ENCODE measurements around the gene STK39.

The STK39 gene

DNA sequence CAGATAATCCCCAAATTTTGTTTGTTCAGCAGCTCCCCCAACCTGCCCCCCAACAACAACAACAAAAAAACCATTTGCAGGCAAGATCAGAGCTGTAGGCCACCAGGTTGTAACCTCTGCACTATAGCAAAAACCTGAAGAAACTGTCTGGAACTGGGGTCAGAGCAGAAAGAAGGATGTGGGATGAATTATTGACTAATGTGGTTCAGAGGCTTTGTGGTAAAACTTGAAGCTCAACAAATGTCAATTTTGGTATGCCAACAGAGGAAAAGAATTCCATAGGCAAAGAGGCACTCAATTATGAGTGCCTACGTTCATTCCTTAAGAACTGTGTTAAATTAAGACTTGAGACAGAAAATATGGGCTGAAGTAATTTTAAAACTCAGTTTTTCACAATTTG, 255.1 kb downstream of the STK39 start:
- H2AFZ ChIP-seq, result no peak overlapping the region
- no peaks in the 10 kb centered on the region for H3K9me3 ChIP-seq (ENCODE audit: control insufficient read depth, low read length)
- no peaks in the 10 kb centered on the region for H3K27me3 ChIP-seq (ENCODE audit: control insufficient read depth, insufficient read depth, low read length)
- no peak overlapping the region for H3K27ac ChIP-seq
- no peak overlapping the region for H3K4me2 ChIP-seq (ENCODE audit: low read length)
- H3K4me1 ChIP-seq, result no peaks in the 10 kb centered on the region
- no peaks in the 10 kb centered on the region for H3K79me2 ChIP-seq
- no peaks in the 10 kb centered on the region for H3K36me3 ChIP-seq (ENCODE audit: control insufficient read depth, insufficient read depth, low read length)
- no peak overlapping the region for H3K4me3 ChIP-seq (ENCODE audit: low read depth, low read length)
- TF ChIP-seq, protein P1, sequence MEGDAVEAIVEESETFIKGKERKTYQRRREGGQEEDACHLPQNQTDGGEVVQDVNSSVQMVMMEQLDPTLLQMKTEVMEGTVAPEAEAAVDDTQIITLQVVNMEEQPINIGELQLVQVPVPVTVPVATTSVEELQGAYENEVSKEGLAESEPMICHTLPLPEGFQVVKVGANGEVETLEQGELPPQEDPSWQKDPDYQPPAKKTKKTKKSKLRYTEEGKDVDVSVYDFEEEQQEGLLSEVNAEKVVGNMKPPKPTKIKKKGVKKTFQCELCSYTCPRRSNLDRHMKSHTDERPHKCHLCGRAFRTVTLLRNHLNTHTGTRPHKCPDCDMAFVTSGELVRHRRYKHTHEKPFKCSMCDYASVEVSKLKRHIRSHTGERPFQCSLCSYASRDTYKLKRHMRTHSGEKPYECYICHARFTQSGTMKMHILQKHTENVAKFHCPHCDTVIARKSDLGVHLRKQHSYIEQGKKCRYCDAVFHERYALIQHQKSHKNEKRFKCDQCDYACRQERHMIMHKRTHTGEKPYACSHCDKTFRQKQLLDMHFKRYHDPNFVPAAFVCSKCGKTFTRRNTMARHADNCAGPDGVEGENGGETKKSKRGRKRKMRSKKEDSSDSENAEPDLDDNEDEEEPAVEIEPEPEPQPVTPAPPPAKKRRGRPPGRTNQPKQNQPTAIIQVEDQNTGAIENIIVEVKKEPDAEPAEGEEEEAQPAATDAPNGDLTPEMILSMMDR (IDR thresholded peaks at IDR 0.05), result no peak
- no peak overlapping the region for H3K9ac ChIP-seq

DNA sequence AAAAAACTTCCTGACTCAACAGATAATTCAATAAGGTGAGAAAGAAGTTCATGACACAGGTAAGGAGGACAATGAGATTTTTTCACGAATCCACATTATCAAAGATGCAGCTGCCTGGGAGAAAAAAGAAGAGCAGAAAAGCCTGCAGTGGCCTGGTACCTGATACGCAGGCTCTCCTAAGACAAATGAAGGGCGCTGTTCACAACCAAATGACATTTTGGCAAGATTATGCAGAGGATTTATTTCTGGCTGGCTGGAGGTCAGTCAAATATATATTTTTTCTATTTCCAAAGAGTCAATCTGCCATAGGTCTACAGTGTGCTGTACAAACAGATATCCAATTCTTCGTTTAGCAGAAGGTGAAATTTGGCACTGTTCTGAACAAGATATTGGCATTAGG, 257.3 kb downstream of the STK39 start:
- Histone ChIP-seq H3K4me2 (ENCODE audit: low read length) (no peak overlapping the region), H3K27me3 (ENCODE audit: control insufficient read depth, insufficient read depth, low read length) (no peaks in the 10 kb centered on the region), H2AFZ (no peak overlapping the region), H3K79me2 (no peaks in the 10 kb centered on the region), H3K27ac (no peak overlapping the region), H3K9ac (no peak overlapping the region), H3K4me1 (no peaks in the 10 kb centered on the region), H3K4me3 (ENCODE audit: low read depth, low read length) (no peak overlapping the region), H3K9me3 (ENCODE audit: control insufficient read depth, low read length) (no peaks in the 10 kb centered on the region), H3K36me3 (ENCODE audit: control insufficient read depth, insufficient read depth, low read length) (no peaks in the 10 kb centered on the region)
- TF ChIP-seq, protein P1 (IDR thresholded peaks at IDR 0.05), result no peak

DNA sequence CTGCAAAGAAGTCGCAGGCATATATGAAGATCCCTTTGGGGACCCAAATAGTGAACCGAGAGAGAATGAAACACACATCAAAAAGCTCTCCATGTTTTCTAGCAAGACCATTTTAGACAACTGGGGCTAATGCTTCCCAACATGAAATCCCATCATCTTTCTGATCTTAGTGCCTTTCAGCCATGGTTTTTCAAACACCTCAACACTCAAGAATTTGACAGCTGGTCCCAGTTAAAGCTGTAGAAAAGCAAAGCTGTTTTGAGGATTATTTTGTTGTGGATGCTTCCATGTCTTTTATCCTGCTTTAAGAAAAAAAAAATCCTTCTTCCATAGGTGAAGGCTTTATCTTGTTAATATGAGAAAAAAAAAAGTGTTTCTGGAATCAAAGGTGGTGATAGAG, 259.1 kb downstream of the STK39 start:
- no peaks in the 10 kb centered on the region for H3K79me2 ChIP-seq
- H3K9me3 ChIP-seq (ENCODE audit: control insufficient read depth, low read length), result no peaks in the 10 kb centered on the region
- no peak overlapping the region for H3K4me3 ChIP-seq (ENCODE audit: low read depth, low read length)
- no peak overlapping the region for H3K9ac ChIP-seq
- H3K27ac ChIP-seq, result no peak overlapping the region
- no peak overlapping the region for H2AFZ ChIP-seq
- no peaks in the 10 kb centered on the region for H3K4me1 ChIP-seq
- H3K4me2 ChIP-seq (ENCODE audit: low read length), result no peak overlapping the region
- no peaks in the 10 kb centered on the region for H3K36me3 ChIP-seq (ENCODE audit: control insufficient read depth, insufficient read depth, low read length)
- no peaks in the 10 kb centered on the region for H3K27me3 ChIP-seq (ENCODE audit: control insufficient read depth, insufficient read depth, low read length)
- TF ChIP-seq, protein P1 (IDR thresholded peaks at IDR 0.05), result no peak

DNA sequence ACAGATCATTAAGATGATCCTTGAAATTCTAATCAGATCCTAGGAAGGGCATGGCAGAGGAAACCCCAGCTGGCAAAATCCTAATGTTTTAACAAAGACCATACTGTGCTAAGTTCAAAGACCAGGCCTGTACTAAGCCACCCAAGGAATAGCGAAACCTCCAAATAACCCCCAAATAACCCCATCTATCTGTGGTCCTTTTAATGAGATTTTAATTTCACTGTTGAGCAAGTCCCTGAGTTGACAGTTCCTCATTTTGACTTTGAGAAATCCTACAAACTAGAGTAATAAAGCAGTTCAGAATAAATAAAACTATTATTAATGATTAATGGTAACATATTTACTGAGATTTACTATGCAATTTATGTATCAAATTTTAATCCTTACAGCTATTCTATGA, 259.8 kb downstream of the STK39 start:
- Histone ChIP-seq H3K36me3 (ENCODE audit: control insufficient read depth, insufficient read depth, low read length) (no peaks in the 10 kb centered on the region), H3K4me3 (ENCODE audit: low read depth, low read length) (no peak overlapping the region), H3K27me3 (ENCODE audit: control insufficient read depth, insufficient read depth, low read length) (no peaks in the 10 kb centered on the region), H3K79me2 (no peaks in the 10 kb centered on the region), H2AFZ (no peak overlapping the region), H3K9me3 (ENCODE audit: control insufficient read depth, low read length) (no peaks in the 10 kb centered on the region), H3K4me1 (no peaks in the 10 kb centered on the region), H3K9ac (no peak overlapping the region), H3K4me2 (ENCODE audit: low read length) (no peak overlapping the region), H3K27ac (no peak overlapping the region)
- TF ChIP-seq, protein P1 (IDR thresholded peaks at IDR 0.05), result no peak

DNA sequence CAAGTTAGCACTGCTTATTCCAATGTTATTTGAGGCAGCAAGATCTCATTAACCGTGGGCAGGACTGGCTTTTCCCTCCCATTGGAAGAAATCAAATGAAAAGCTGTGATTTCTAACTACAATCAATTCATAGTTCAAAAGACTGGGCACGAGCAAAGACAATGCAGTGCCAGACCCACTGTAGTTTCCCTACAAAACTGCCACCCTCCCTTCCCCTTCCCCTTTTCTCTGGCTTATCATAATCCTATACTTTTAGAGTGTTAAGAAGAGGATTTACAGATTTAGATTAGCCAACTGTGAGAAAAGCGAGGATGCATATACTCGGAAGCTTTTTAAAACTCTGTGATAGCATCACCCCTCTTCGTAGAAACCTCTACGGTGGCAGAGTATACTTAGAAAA, 260.4 kb downstream of the STK39 start:
- H3K36me3 ChIP-seq (ENCODE audit: control insufficient read depth, insufficient read depth, low read length), result no peaks in the 10 kb centered on the region
- no peaks in the 10 kb centered on the region for H3K79me2 ChIP-seq
- H3K4me3 ChIP-seq (ENCODE audit: low read depth, low read length), result no peak overlapping the region
- no peak overlapping the region for H3K27ac ChIP-seq
- H3K9ac ChIP-seq, result no peak overlapping the region
- H3K4me1 ChIP-seq, result no peaks in the 10 kb centered on the region
- H2AFZ ChIP-seq, result no peak overlapping the region
- TF ChIP-seq, protein P1 (IDR thresholded peaks at IDR 0.05), result no peak
- H3K4me2 ChIP-seq (ENCODE audit: low read length), result no peak overlapping the region
- no peaks in the 10 kb centered on the region for H3K9me3 ChIP-seq (ENCODE audit: control insufficient read depth, low read length)
- no peaks in the 10 kb centered on the region for H3K27me3 ChIP-seq (ENCODE audit: control insufficient read depth, insufficient read depth, low read length)

Data from parathyroid adenoma (tissue), 2 donors.